Thoracic aorta (tissue), 2 donors: ENCODE measurements around the gene C8A. TPM values are rescaled to one million over a fixed set of nuclear protein-coding genes. Genes with fewer than 3 reads are reported as not detected.

Experiments
- ATAC-seq: fragments of 150-250 bp; one replicate; pipeline ENCODE4 v1.8.0; 2017; ENCODE audit warnings: low read depth; ENCODE audit not compliant: insufficient number of reproducible peaks, low FRiP score
- DNase-seq: peaks from one replicate; pipeline ENCODE4 v3.0.0-alpha.2; 2020; ENCODE audit warnings: low spot score
- H3K27ac ChIP-seq, 2 donors: fragments of 200-600 bp; sonication (generic); 1 replicate in 1 of 2; 2 replicates in 1 of 2; pipeline ENCODE4 v1.5.1; 2016; ENCODE audit warnings: mild to moderate bottlenecking in 2 of 2, moderate library complexity in 2 of 2
- H3K27me3 ChIP-seq: fragments of 200-600 bp; sonication (generic); replicated peaks from 2 replicates; pipeline ENCODE4 v1.6.0; 2016; ENCODE audit warnings: mild to moderate bottlenecking; ENCODE audit not compliant: insufficient read depth
- H3K36me3 ChIP-seq: fragments of 200-600 bp; sonication (generic); one replicate; pipeline ENCODE4 v1.5.1; 2016
- H3K4me1 ChIP-seq, 2 donors: fragments of 200-600 bp; sonication (generic); 1 replicate in 1 of 2; 2 replicates in 1 of 2; pipeline versions ENCODE4 v1.5.1 to v1.6.0; 2016; ENCODE audit warnings: low read depth in 2 of 2, mild to moderate bottlenecking in 1 of 2; ENCODE audit not compliant: control insufficient read depth in 1 of 2
- H3K4me3 ChIP-seq: fragments of 200-600 bp; sonication (generic); 2 replicates; pipeline ENCODE4 v1.5.1; 2016; ENCODE audit warnings: mild to moderate bottlenecking
- H3K9me3 ChIP-seq: fragments of 200-600 bp; sonication (generic); 2 replicates; pipeline ENCODE4 v1.5.1; 2016
- CTCF ChIP-seq: fragments of 200-600 bp; sonication (generic); IDR thresholded peaks from one replicate; pipeline ENCODE4 v1.5.1; 2019; ENCODE audit warnings: antibody characterized with exemption
- total RNA-seq, 2 donors: library from RNA; depleted of rRNA; stranded (reverse); fragments of >200 nt; gene quantifications; one replicate each; pipeline versions ENCODE4 v1.1.0 to v1.2.3, GENCODE V29; 2016

C8A gene
- total RNA-seq, 2 donors from 2014 or later = not detected

- Histone ChIP-seq H3K27ac (no peak overlapping the region), H3K36me3 (no peaks in the 10 kb centered on the region), H3K9me3 (no peaks in the 10 kb centered on the region), H3K4me1 (peaks cover 0 to 6% of the 10 kb centered on the region in 2 donors), H3K27me3 (no peaks in the 10 kb centered on the region), H3K4me3 (no peak overlapping the region)
- ATAC-seq = no peak
- DNase-seq = no peak
- TF ChIP-seq CTCF = no peak
Observed at GRCh38 chr1:56836359-56836758, 18.2 kb upstream of the C8A start.

- no peak for DNase-seq
- Histone ChIP-seq H3K36me3 (no peaks in the 10 kb centered on the region), H3K27ac (no peak overlapping the region), H3K27me3 (no peaks in the 10 kb centered on the region), H3K9me3 (no peaks in the 10 kb centered on the region), H3K4me3 (no peak overlapping the region), H3K4me1 (peaks cover 0 to 6% of the 10 kb centered on the region in 2 donors)
- ATAC-seq = no peak
- TF ChIP-seq CTCF = no peak
Observed at GRCh38 chr1:56837244-56837939, 17.2 kb upstream of the C8A start.

DNA sequence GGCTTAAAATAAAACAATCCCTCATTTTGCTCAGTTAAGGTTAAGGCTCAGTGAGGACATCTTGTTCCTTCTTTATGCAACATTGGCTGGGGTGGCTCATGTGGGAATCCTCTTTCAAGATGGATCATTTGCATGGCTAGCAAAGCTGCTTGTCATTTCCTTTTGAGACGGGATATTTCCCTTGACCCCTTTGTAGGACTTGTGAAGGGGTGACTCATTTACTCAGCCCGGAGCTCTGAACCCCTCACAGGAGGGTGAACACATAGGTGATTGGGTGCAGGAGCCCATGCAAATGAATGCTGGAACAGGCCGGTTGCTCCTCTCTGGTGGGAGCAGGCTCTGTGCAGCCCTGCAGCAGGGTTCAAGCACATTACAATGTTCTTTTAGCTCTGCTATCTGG, 15.8 kb upstream of the C8A start:
- H3K4me3 ChIP-seq = no peak overlapping the region
- no peaks in the 10 kb centered on the region for H3K36me3 ChIP-seq
- H3K27ac ChIP-seq = no peak overlapping the region
- ATAC-seq (no peak), DNase-seq (no peak)
- no peak for TF ChIP-seq CTCF
- no peaks in the 10 kb centered on the region for H3K4me1 ChIP-seq
- H3K27me3 ChIP-seq = no peaks in the 10 kb centered on the region
- H3K9me3 ChIP-seq = no peaks in the 10 kb centered on the region

GRCh38 chr1:56843544-56843943, 11.1 kb upstream of the C8A start:
- DNase-seq (no peak), ATAC-seq (no peak)
- no peaks in the 10 kb centered on the region for H3K27me3 ChIP-seq
- H3K27ac ChIP-seq = no peak overlapping the region
- TF ChIP-seq CTCF = no peak
- H3K9me3 ChIP-seq = no peaks in the 10 kb centered on the region
- H3K4me1 ChIP-seq = no peaks in the 10 kb centered on the region
- no peak overlapping the region for H3K4me3 ChIP-seq
- H3K36me3 ChIP-seq = no peaks in the 10 kb centered on the region

- no peaks in the 10 kb centered on the region for H3K27me3 ChIP-seq
- no peaks in the 10 kb centered on the region for H3K9me3 ChIP-seq
- no peak overlapping the region for H3K4me3 ChIP-seq
- H3K4me1 ChIP-seq = no peaks in the 10 kb centered on the region
- no peak overlapping the region for H3K27ac ChIP-seq
- no peaks in the 10 kb centered on the region for H3K36me3 ChIP-seq
- TF ChIP-seq CTCF = no peak
- DNase-seq (no peak), ATAC-seq (no peak)
Observed at GRCh38 chr1:56844545-56845136, 10.0 kb upstream of the C8A start.
